Measurements from ENCODE around the gene SCLT1. TPM values are rescaled to one million over a fixed set of nuclear protein-coding genes. Genes with fewer than 3 reads are reported as not detected.

SCLT1 gene
- total RNA-seq, 1 experiment from 2014 or later, result 13.3 TPM

DNA sequence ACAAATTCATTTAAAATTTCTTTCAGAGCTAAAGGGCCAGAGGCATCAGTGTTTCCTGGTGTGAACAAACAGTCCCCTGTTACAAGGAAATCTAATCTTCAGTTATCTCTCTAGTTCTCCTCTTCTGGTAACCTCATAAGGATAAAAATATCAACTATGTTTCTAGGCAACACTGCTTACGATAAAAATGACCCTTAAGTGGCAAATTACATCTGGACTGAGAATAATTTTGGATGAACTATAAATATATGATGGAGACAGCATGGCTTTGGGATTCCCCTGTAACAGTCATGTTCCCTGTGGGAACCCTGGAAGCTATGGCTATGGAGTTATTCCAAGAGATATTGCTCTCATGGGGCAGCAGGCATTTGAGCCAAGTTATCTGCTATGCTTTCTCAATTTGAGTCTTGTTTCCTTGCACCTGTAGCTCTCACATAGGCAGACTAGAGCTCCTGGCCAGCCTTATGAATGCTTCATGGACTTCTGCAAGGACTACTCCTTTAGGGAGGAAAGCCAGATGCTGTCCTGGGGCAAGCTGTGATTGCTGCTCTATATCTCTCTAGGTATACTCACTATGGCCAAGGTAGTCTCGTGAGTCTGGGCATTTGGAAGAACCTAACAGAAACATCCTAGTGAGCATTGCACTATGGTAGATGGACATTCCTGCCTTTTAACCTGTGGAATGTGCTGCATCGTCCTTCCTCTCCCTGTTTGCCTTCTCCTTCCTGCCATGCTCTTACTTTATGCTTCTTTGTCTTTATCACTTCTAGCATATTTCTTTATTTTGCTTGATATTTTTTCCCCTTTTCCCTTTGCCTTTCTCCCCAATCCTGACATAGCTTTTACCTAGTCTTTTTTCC, 16.9 kb upstream of the SCLT1 start:
- H2AFZ ChIP-seq (ENCODE audit: low read depth, low read length, poor library complexity, severe bottlenecking), result no peak overlapping the region
- POLR2A ChIA-PET, result no interaction called here

More for the DNA sequence above, 16.9 kb upstream of the SCLT1 start:
- Histone ChIP-seq H3K36me3 (ENCODE audit: control insufficient read depth in 1 of 2, insufficient read depth in 2 of 2, low read length in 2 of 2) (no peaks in the 10 kb centered on the region), H3K4me2 (ENCODE audit: low read length) (no peak overlapping the region), H3K4me3 (replicated peaks in 1 of 2; ENCODE audit: low read depth in 1 of 2, low read length in 2 of 2) (no peak overlapping the region), H3K79me2 (ENCODE audit: insufficient read depth, low read length) (no peaks in the 10 kb centered on the region), H3K4me1 (ENCODE audit: control insufficient read depth in 1 of 2, insufficient read depth in 2 of 2, low read length in 2 of 2) (no peaks in the 10 kb centered on the region), H3K9ac (ENCODE audit: low read length) (no peak overlapping the region), H3K9me3 (ENCODE audit: control insufficient read depth in 1 of 2, insufficient read depth in 1 of 2, low read depth in 1 of 2, low read length in 2 of 2) (no peaks in the 10 kb centered on the region), H3K9me2 (ENCODE audit: insufficient read depth) (no peaks in the 10 kb centered on the region), H4K20me1 (ENCODE audit: insufficient read depth) (no peaks in the 10 kb centered on the region), H3K27ac (ENCODE audit: low read depth, low read length) (no peak overlapping the region), H3K27me3 (ENCODE audit: insufficient read depth, low read length) (no peaks in the 10 kb centered on the region)
- RAD21 ChIA-PET (ENCODE audit: low non-redundant PET in 1 of 2, low total read pairs in 2 of 2, uncharacterized antibody in 2 of 2, unreplicated experiment in 2 of 2), result no interaction called here
- CTCF ChIA-PET, result no interaction called here
- no peak for DNase-seq (ENCODE audit: low read depth, low spot score)
- no peak for TF ChIP-seq ELF1 (IDR thresholded peaks at IDR 0.05; ENCODE audit: borderline replicate concordance, low read depth)
- no peak for TF ChIP-seq YY1 (IDR thresholded peaks at IDR 0.05; ENCODE audit: extremely low read depth, insufficient replicate concordance, low read depth, low read length)
- TF ChIP-seq JUND (IDR thresholded peaks at IDR 0.05), result no peak
- TF ChIP-seq EGR1 (IDR thresholded peaks at IDR 0.05; ENCODE audit: low read depth), result no peak
- no peak for TF ChIP-seq RAD21 (IDR thresholded peaks at IDR 0.05; ENCODE audit: low read depth)
- TF ChIP-seq ZFX (IDR thresholded peaks at IDR 0.05), result no peak
- no peak for TF ChIP-seq EZH2phosphoT487 (IDR thresholded peaks at IDR 0.05; ENCODE audit: borderline replicate concordance)
- no peak for TF ChIP-seq CEBPB (IDR thresholded peaks at IDR 0.05; ENCODE audit: low read depth)
- TF ChIP-seq SIN3A (IDR thresholded peaks at IDR 0.05; ENCODE audit: low read depth), result no peak
- TF ChIP-seq TCF7L2 (IDR thresholded peaks at IDR 0.05; ENCODE audit: borderline replicate concordance, extremely low read depth, insufficient read depth, insufficient read length), result no peak
- TF ChIP-seq SP1 (IDR thresholded peaks at IDR 0.05; ENCODE audit: low read depth), result no peak
- TF ChIP-seq, protein P1, sequence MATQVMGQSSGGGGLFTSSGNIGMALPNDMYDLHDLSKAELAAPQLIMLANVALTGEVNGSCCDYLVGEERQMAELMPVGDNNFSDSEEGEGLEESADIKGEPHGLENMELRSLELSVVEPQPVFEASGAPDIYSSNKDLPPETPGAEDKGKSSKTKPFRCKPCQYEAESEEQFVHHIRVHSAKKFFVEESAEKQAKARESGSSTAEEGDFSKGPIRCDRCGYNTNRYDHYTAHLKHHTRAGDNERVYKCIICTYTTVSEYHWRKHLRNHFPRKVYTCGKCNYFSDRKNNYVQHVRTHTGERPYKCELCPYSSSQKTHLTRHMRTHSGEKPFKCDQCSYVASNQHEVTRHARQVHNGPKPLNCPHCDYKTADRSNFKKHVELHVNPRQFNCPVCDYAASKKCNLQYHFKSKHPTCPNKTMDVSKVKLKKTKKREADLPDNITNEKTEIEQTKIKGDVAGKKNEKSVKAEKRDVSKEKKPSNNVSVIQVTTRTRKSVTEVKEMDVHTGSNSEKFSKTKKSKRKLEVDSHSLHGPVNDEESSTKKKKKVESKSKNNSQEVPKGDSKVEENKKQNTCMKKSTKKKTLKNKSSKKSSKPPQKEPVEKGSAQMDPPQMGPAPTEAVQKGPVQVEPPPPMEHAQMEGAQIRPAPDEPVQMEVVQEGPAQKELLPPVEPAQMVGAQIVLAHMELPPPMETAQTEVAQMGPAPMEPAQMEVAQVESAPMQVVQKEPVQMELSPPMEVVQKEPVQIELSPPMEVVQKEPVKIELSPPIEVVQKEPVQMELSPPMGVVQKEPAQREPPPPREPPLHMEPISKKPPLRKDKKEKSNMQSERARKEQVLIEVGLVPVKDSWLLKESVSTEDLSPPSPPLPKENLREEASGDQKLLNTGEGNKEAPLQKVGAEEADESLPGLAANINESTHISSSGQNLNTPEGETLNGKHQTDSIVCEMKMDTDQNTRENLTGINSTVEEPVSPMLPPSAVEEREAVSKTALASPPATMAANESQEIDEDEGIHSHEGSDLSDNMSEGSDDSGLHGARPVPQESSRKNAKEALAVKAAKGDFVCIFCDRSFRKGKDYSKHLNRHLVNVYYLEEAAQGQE (IDR thresholded peaks at IDR 0.05; ENCODE audit: low read depth), result no peak
- TF ChIP-seq POLR2AphosphoS5 (IDR thresholded peaks at IDR 0.05; ENCODE audit: low read depth, low read length), result no peak
- no peak for TF ChIP-seq CBX3 (IDR thresholded peaks at IDR 0.05; ENCODE audit: low read depth)
- TF ChIP-seq, protein P2, sequence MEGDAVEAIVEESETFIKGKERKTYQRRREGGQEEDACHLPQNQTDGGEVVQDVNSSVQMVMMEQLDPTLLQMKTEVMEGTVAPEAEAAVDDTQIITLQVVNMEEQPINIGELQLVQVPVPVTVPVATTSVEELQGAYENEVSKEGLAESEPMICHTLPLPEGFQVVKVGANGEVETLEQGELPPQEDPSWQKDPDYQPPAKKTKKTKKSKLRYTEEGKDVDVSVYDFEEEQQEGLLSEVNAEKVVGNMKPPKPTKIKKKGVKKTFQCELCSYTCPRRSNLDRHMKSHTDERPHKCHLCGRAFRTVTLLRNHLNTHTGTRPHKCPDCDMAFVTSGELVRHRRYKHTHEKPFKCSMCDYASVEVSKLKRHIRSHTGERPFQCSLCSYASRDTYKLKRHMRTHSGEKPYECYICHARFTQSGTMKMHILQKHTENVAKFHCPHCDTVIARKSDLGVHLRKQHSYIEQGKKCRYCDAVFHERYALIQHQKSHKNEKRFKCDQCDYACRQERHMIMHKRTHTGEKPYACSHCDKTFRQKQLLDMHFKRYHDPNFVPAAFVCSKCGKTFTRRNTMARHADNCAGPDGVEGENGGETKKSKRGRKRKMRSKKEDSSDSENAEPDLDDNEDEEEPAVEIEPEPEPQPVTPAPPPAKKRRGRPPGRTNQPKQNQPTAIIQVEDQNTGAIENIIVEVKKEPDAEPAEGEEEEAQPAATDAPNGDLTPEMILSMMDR (IDR thresholded peaks at IDR 0.05 in 2 of 3, conservative IDR thresholded peaks at IDR 0.05 in 1 of 3; ENCODE audit: borderline replicate concordance in 1 of 3, insufficient read depth in 1 of 3, low read depth in 2 of 3, low read length in 2 of 3), result no peak
- TF ChIP-seq FOSL1 (IDR thresholded peaks at IDR 0.05; ENCODE audit: low read depth), result no peak
- ATAC-seq, result no peak
- intact Hi-C loops (cut with micrococcal nuclease), result no loop called here
- no TSS peak for BruUV-seq (replicated peaks)

Data from HCT116 (cell line).